Muscle layer of duodenum (tissue), 2 donors: Measurements from ENCODE around the gene GRIK4.
"Not testable (repeated sequence)": the region's sequence is repeated elsewhere in the genome, so short reads cannot be mapped to it uniquely, and the experiment has no call there.

Experiments used
- H3K27ac ChIP-seq: one replicate; pipeline ENCODE4 v1.7.0; 2013; ENCODE audit warnings: mild to moderate bottlenecking, low read length
- H3K27me3 ChIP-seq: one replicate; pipeline ENCODE4 v1.7.0; 2013; ENCODE audit warnings: low read depth, mild to moderate bottlenecking, control low read depth, low read length
- H3K36me3 ChIP-seq, 2 donors: one replicate each; pipeline ENCODE4 v1.7.0; 2013; ENCODE audit warnings: low read length in 2 of 2, control low read depth in 1 of 2, mild to moderate bottlenecking in 1 of 2; ENCODE audit not compliant: insufficient read depth in 2 of 2, control insufficient read depth in 1 of 2
- H3K4me1 ChIP-seq, 2 donors: one replicate each; pipeline ENCODE4 v1.7.0; 2013; ENCODE audit warnings: low read length in 2 of 2, mild to moderate bottlenecking in 2 of 2, control low read depth in 1 of 2, moderate library complexity in 1 of 2; ENCODE audit not compliant: insufficient read depth in 2 of 2, control insufficient read depth in 1 of 2
- H3K4me3 ChIP-seq, 2 donors: one replicate each; pipeline ENCODE4 v1.7.0; 2013; ENCODE audit warnings: low read length in 2 of 2, low read depth in 1 of 2, mild to moderate bottlenecking in 1 of 2
- H3K9me3 ChIP-seq, 2 donors: one replicate each; pipeline ENCODE4 v1.7.0; 2013; ENCODE audit warnings: low read length in 2 of 2, control low read depth in 1 of 2, mild to moderate bottlenecking in 1 of 2; ENCODE audit not compliant: control insufficient read depth in 1 of 2
- donor health status: healthy.

The GRIK4 gene

GRCh38 chr11:120994091-120994859, 482.7 kb downstream of the GRIK4 start:
- Histone ChIP-seq H3K9me3 (no peaks in the 10 kb centered on the region), H3K36me3 (no peaks in the 10 kb centered on the region), H3K4me1 (no peaks in the 10 kb centered on the region), H3K4me3 (no peak overlapping the region), H3K27ac (no peak overlapping the region), H3K27me3 (no peaks in the 10 kb centered on the region)

GRCh38 chr11:120995184-120995583, 483.6 kb downstream of the GRIK4 start:
- Histone ChIP-seq H3K9me3 (no peaks in the 10 kb centered on the region), H3K36me3 (no peaks in the 10 kb centered on the region), H3K27ac (no peak overlapping the region), H3K4me1 (no peaks in the 10 kb centered on the region), H3K4me3 (no peak overlapping the region), H3K27me3 (no peaks in the 10 kb centered on the region)

- Histone ChIP-seq H3K27me3 (no peaks in the 10 kb centered on the region), H3K4me1 (no peaks in the 10 kb centered on the region), H3K27ac (no peak overlapping the region), H3K36me3 (no peaks in the 10 kb centered on the region), H3K9me3 (no peaks in the 10 kb centered on the region), H3K4me3 (no peak overlapping the region)
Measured at GRCh38 chr11:120996973-120997372, 485.4 kb downstream of the GRIK4 start.

- no peaks in the 10 kb centered on the region for H3K4me1 ChIP-seq
- H3K9me3 ChIP-seq, result no peaks in the 10 kb centered on the region
- H3K4me3 ChIP-seq, result no peak overlapping the region
- no peaks in the 10 kb centered on the region for H3K36me3 ChIP-seq
- no peak overlapping the region for H3K27ac ChIP-seq
- H3K27me3 ChIP-seq, result no peaks in the 10 kb centered on the region
Measured at GRCh38 chr11:120998581-120998980, 487.0 kb downstream of the GRIK4 start.

GRCh38 chr11:121004206-121004840, 492.8 kb downstream of the GRIK4 start:
- H3K27ac ChIP-seq, result no peak overlapping the region
- H3K4me3 ChIP-seq, result no peak overlapping the region
- H3K4me1 ChIP-seq, result no peaks in the 10 kb centered on the region
- no peaks in the 10 kb centered on the region for H3K27me3 ChIP-seq
- H3K36me3 ChIP-seq, result no peaks in the 10 kb centered on the region
- no peaks in the 10 kb centered on the region for H3K9me3 ChIP-seq

GRCh38 chr11:121006922-121007321, 495.4 kb downstream of the GRIK4 start:
- Histone ChIP-seq H3K4me1 (no peaks in the 10 kb centered on the region), H3K9me3 (no peaks in the 10 kb centered on the region), H3K4me3 (no peak overlapping the region), H3K36me3 (no peaks in the 10 kb centered on the region), H3K27me3 (no peaks in the 10 kb centered on the region), H3K27ac (no peak overlapping the region)

GRCh38 chr11:121008551-121008950, 497.0 kb downstream of the GRIK4 start:
- Histone ChIP-seq H3K4me3 (no peak overlapping the region), H3K4me1 (no peaks in the 10 kb centered on the region), H3K9me3 (no peaks in the 10 kb centered on the region), H3K27me3 (no peaks in the 10 kb centered on the region), H3K27ac (no peak overlapping the region), H3K36me3 (no peaks in the 10 kb centered on the region)

- no peaks in the 10 kb centered on the region for H3K9me3 ChIP-seq
- H3K4me1 ChIP-seq, result no peaks in the 10 kb centered on the region
- H3K36me3 ChIP-seq, result no peaks in the 10 kb centered on the region
- no peak overlapping the region for H3K27ac ChIP-seq
- H3K4me3 ChIP-seq, result no peak overlapping the region
- H3K27me3 ChIP-seq, result no peaks in the 10 kb centered on the region
Measured at GRCh38 chr11:121012091-121012490, 500.5 kb downstream of the GRIK4 start.

GRCh38 chr11:121018746-121019145, 507.2 kb downstream of the GRIK4 start:
- H3K4me1 ChIP-seq, result no peaks in the 10 kb centered on the region
- no peak overlapping the region for H3K27ac ChIP-seq
- H3K36me3 ChIP-seq, result no peaks in the 10 kb centered on the region
- no peak overlapping the region for H3K4me3 ChIP-seq
- H3K27me3 ChIP-seq, result no peaks in the 10 kb centered on the region
- no peaks in the 10 kb centered on the region for H3K9me3 ChIP-seq

- H3K27me3 ChIP-seq, H3K9me3 ChIP-seq, H3K27ac ChIP-seq, H3K4me3 ChIP-seq, H3K36me3 ChIP-seq: not testable (repeated sequence)
- peaks cover 11 to 17% of the 10 kb centered on the region in 2 donors for H3K4me1 ChIP-seq
Measured at GRCh38 chr11:121021718-121022117, 510.2 kb downstream of the GRIK4 start.

- H3K4me1 ChIP-seq, result peaks cover 11 to 17% of the 10 kb centered on the region in 2 donors
- peak within 1 kb of the TSS; percentile 17 for H3K27ac ChIP-seq
- H3K36me3 ChIP-seq, result no peaks in the 10 kb centered on the region
- no peaks in the 10 kb centered on the region for H3K27me3 ChIP-seq
- no peaks in the 10 kb centered on the region for H3K9me3 ChIP-seq
- peak within 1 kb of the TSS; percentile 73 to 84 for H3K4me3 ChIP-seq
Measured at GRCh38 chr11:121023848-121024751, 512.6 kb downstream of the GRIK4 start, which contains the start of gene TBCEL. TBCEL (plus strand) TSS chr11:121024102; CDS start chr11:121045691, 21,589 bp downstream.
